B cell (primary cell): ENCODE data around the gene IL1R1. TPM values are rescaled to one million over a fixed set of nuclear protein-coding genes. Genes with fewer than 3 reads are reported as not detected.

Source experiments
- ATAC-seq: fragments of 200-7000 bp; cut with Tn5 transposase; one replicate; pipeline ENCODE4 v1.10.0; 2021; ENCODE audit warnings: low read depth, mild to moderate bottlenecking, moderate number of reproducible peaks, moderate library complexity
- CTCF ChIA-PET: fragments of 350-600 bp; sonication (Branson Sonifier 250); formaldehyde crosslinking; loops from one replicate; lab custom pipeline; 2021; ENCODE audit warnings: antibody characterized with exemption, inconsistent platforms; lab: Charles Lee
- POLR2A ChIA-PET: fragments of 350-600 bp; sonication (Branson Sonifier 250); formaldehyde crosslinking; loops from one replicate; lab custom pipeline; 2021; ENCODE audit warnings: antibody characterized with exemption; lab: Charles Lee
- DNase-seq: peaks from one replicate; pipeline ENCODE4 v3.0.0; 2013
- H2AFZ ChIP-seq: 2 replicates; pipeline ENCODE4 v1.6.1; 2012; ENCODE audit warnings: mild to moderate bottlenecking, low read depth, low read length; ENCODE audit not compliant: insufficient read depth, poor library complexity, severe bottlenecking
- H3K27ac ChIP-seq, 2 donors: 1 replicate in 1 of 2; 2 replicates in 1 of 2; pipeline ENCODE4 v1.5.1; 2012 to 2013; ENCODE audit warnings: low read length in 2 of 2, mild to moderate bottlenecking in 2 of 2, moderate library complexity in 1 of 2
- H3K27me3 ChIP-seq, 4 experiments: fragments of 200-600 bp in 1 of 4; sonication (generic) in 1 of 4; replicated peaks in 1 of 4; 1 replicate in 2 of 4; 2 replicates in 2 of 4; pipeline versions ENCODE4 v1.6.1 to v1.7.0; 2013 to 2016; ENCODE audit warnings: low read length in 3 of 4, mild to moderate bottlenecking in 2 of 4, mixed read lengths in 1 of 4, moderate library complexity in 1 of 4; ENCODE audit not compliant: insufficient read depth in 4 of 4, control insufficient read depth in 3 of 4; ENCODE audit errors: control extremely low read depth in 1 of 4
- H3K36me3 ChIP-seq, 2 experiments: replicated peaks in 1 of 2; 1 replicate in 1 of 2; 2 replicates in 1 of 2; pipeline versions ENCODE4 v1.6.1 to v1.7.1; 2013; ENCODE audit warnings: low read length in 1 of 2; ENCODE audit not compliant: insufficient read depth in 2 of 2, control insufficient read depth in 1 of 2; ENCODE audit errors: control extremely low read depth in 1 of 2, extremely low read depth in 1 of 2
- H3K4me1 ChIP-seq, 2 donors: fragments of 200-600 bp in 1 of 2; sonication (generic) in 1 of 2; 1 replicate in 1 of 2; 2 replicates in 1 of 2; pipeline versions ENCODE4 v1.5.1 to v1.6.1; 2013 to 2017; ENCODE audit warnings: low read length in 2 of 2; ENCODE audit not compliant: control insufficient read depth in 2 of 2, insufficient read depth in 2 of 2
- H3K4me2 ChIP-seq: replicated peaks from 2 replicates; pipeline ENCODE3; 2012; ENCODE audit warnings: mild to moderate bottlenecking, low read depth, low read length; ENCODE audit not compliant: poor library complexity, severe bottlenecking
- H3K4me3 ChIP-seq, 5 experiments: fragments of 200-600 bp in 1 of 5; sonication (generic) in 1 of 5; 1 replicate in 3 of 5; 2 replicates in 2 of 5; pipeline versions ENCODE4 v1.5.1 to v1.7.0; 2011 to 2016; ENCODE audit warnings: low read length in 4 of 5, mild to moderate bottlenecking in 4 of 5, low read depth in 2 of 5, control low read depth in 1 of 5, moderate library complexity in 1 of 5; ENCODE audit not compliant: insufficient read depth in 1 of 5; ENCODE audit errors: control extremely low read depth in 1 of 5, extremely low read depth in 1 of 5
- H3K79me2 ChIP-seq: fragments of 200-600 bp; sonication (generic); one replicate; pipeline ENCODE4 v1.6.0; 2016; ENCODE audit warnings: low read length; ENCODE audit not compliant: control insufficient read depth, insufficient read depth
- H3K9ac ChIP-seq: fragments of 200-600 bp; sonication (generic); 2 replicates; pipeline ENCODE4 v1.6.1; 2017; ENCODE audit warnings: mild to moderate bottlenecking, low read length, moderate library complexity
- H3K9me3 ChIP-seq, 3 donors: one replicate each; pipeline versions ENCODE4 v1.6.1 to v1.7.1; 2013; ENCODE audit warnings: low read length in 2 of 3; ENCODE audit not compliant: control insufficient read depth in 2 of 3, insufficient read depth in 1 of 3; ENCODE audit errors: control extremely low read depth in 1 of 3
- H4K20me1 ChIP-seq: 2 replicates; pipeline ENCODE4 v1.6.0; 2012; ENCODE audit warnings: mild to moderate bottlenecking, low read length; ENCODE audit not compliant: insufficient read depth, control insufficient read depth, poor library complexity, severe bottlenecking
- H3K27ac Mint-ChIP-seq: one replicate; pipeline ENCODE4 v1.8.0; 2021; ENCODE audit warnings: mixed read lengths
- H3K27me3 Mint-ChIP-seq: one replicate; pipeline ENCODE4 v1.8.0; 2021; ENCODE audit warnings: mixed read lengths
- H3K4me1 Mint-ChIP-seq: one replicate; pipeline ENCODE4 v1.8.0; 2021; ENCODE audit warnings: mixed read lengths
- H3K4me3 Mint-ChIP-seq: one replicate; pipeline ENCODE4 v1.8.0; 2021; ENCODE audit warnings: mixed read lengths
- H3K9me3 Mint-ChIP-seq: one replicate; pipeline ENCODE4 v1.8.0; 2022; ENCODE audit warnings: mixed read lengths; ENCODE audit not compliant: insufficient read depth
- CTCF ChIP-seq: fragments of 200-600 bp; IDR thresholded peaks from one replicate; pipeline ENCODE4 v1.8.0; 2022; ENCODE audit warnings: antibody characterized with exemption, mild to moderate bottlenecking
- EZH2 ChIP-seq: IDR thresholded peaks from 2 replicates; pipeline ENCODE4 v1.6.1; 2012; ENCODE audit warnings: borderline replicate concordance, low read depth, mild to moderate bottlenecking, moderate library complexity, low read length; ENCODE audit not compliant: insufficient read depth, poor library complexity, severe bottlenecking
- WGBS: methylation state at CpG from one replicate; pipeline ENCODE4 v1.1.5; 2013; ENCODE audit warnings: missing lambda C conversion rate; ENCODE audit not compliant: insufficient coverage; 5-methylcytosine and 5-hydroxymethylcytosine counted together
- intact Hi-C: fragments of 100-400 bp; cut with micrococcal nuclease; formaldehyde crosslinking; loops from one replicate; pipeline ENCODE4 v1.10.0; 2022
- polyA plus RNA-seq: library from polyadenylated mRNA; depleted of rRNA; stranded (reverse); fragments of >200 nt; gene quantifications from 2 replicates; pipeline ENCODE4 v1.2.3, GENCODE V29; 2012
- total RNA-seq, 2 donors: library from RNA; stranded (reverse); fragments of 120-200 nt in 1 of 2; gene quantifications; 1 replicate in 1 of 2; 2 replicates in 1 of 2; pipeline versions ENCODE4 v1.2.3 to v1.2.4, GENCODE V29; 2013 to 2022

Gene IL1R1
- total and polyA plus RNA-seq, 2 donors (not counting 1 experiment from before 2014, with no cell fraction given), result not detected

GRCh38 chr2:102145934-102146333 lies 3.4 kb downstream of the IL1R1 start:
- CTCF ChIA-PET, result no interaction called here
- Mint-ChIP-seq H3K4me3 (no peak overlapping the region), H3K9me3 (peaks cover 25% of the 10 kb centered on the region), H3K4me1 (peaks cover 3% of the 10 kb centered on the region), H3K27me3 (peaks cover 39% of the 10 kb centered on the region), H3K27ac (no peak overlapping the region)
- ATAC-seq, result no peak
- no peak overlapping the region for H3K4me3 ChIP-seq
- no peak overlapping the region for H3K27ac ChIP-seq
- 100% methylated on average over 3 of the region's 4 CpGs for WGBS
- H3K9me3 ChIP-seq, result peaks cover 0 to 55% (median 36%) of the 10 kb centered on the region in 3 donors
- H3K4me1 ChIP-seq, result peaks cover 0 to 8% of the 10 kb centered on the region in 2 donors
- H3K4me2 ChIP-seq, result no peak overlapping the region
- H3K9ac ChIP-seq, result no peak overlapping the region
- peaks cover 0 to 25% (median 8%) of the 10 kb centered on the region in 4 experiments for H3K27me3 ChIP-seq
- TF ChIP-seq EZH2 (no peak), CTCF (no peak)
- no peaks in the 10 kb centered on the region for H3K36me3 ChIP-seq
- POLR2A ChIA-PET, result no interaction called here
- intact Hi-C loops, result no loop called here
- H3K79me2 ChIP-seq, result no peaks in the 10 kb centered on the region
- H4K20me1 ChIP-seq, result no peaks in the 10 kb centered on the region
- DNase-seq, result no peak
- no peak overlapping the region for H2AFZ ChIP-seq

GRCh38 chr2:102147935-102148334 lies 5.4 kb downstream of the IL1R1 start:
- no peak overlapping the region for H2AFZ ChIP-seq
- H3K4me1 ChIP-seq, result peaks cover 0 to 7% of the 10 kb centered on the region in 2 donors
- no peak overlapping the region for H3K27ac Mint-ChIP-seq
- peaks cover 3% of the 10 kb centered on the region for H3K4me1 Mint-ChIP-seq
- WGBS, result no CpG with 5 or more reads among the region's 3 CpGs
- H3K4me2 ChIP-seq, result no peak overlapping the region
- no peak overlapping the region for H3K27ac ChIP-seq
- CTCF ChIA-PET, result no interaction called here
- no peak overlapping the region for H3K4me3 Mint-ChIP-seq
- no peak overlapping the region for H3K9ac ChIP-seq
- intact Hi-C loops, result no loop called here
- peaks cover 0 to 56% (median 36%) of the 10 kb centered on the region in 3 donors for H3K9me3 ChIP-seq
- H3K36me3 ChIP-seq, result no peaks in the 10 kb centered on the region
- H3K27me3 Mint-ChIP-seq, result peaks cover 29% of the 10 kb centered on the region
- TF ChIP-seq CTCF (no peak), EZH2 (no peak)
- H3K4me3 ChIP-seq, result no peak overlapping the region
- H3K9me3 Mint-ChIP-seq, result peaks cover 25% of the 10 kb centered on the region
- POLR2A ChIA-PET, result no interaction called here
- DNase-seq (no peak), ATAC-seq (no peak)
- no peaks in the 10 kb centered on the region for H3K79me2 ChIP-seq
- H4K20me1 ChIP-seq, result no peaks in the 10 kb centered on the region
- H3K27me3 ChIP-seq, result peaks cover 0 to 19% (median 7%) of the 10 kb centered on the region in 4 experiments
